PC-9 (cell line): Measurements from ENCODE around the gene CEP83. TPM values are rescaled to one million over a fixed set of nuclear protein-coding genes. Genes with fewer than 3 reads are reported as not detected.

Source experiments
- BruUV-seq: library from RNA; stranded (reverse); fragments of 400-500 nt; replicated peaks from 2 replicates; lab custom pipeline; 2021; lab: Mats Ljungman, UMichigan
- CTCF ChIA-PET: fragments of 300-600 bp; sonication (Branson Sonifier 250); formaldehyde crosslinking; loops from one replicate; lab custom pipeline; 2022; ENCODE audit warnings: antibody characterized with exemption; lab: Charles Lee
- POLR2A ChIA-PET: fragments of 300-600 bp; sonication (Branson Sonifier 250); formaldehyde crosslinking; loops from one replicate; lab custom pipeline; 2022; ENCODE audit warnings: antibody characterized with exemption; ENCODE audit not compliant: unreplicated experiment; lab: Charles Lee
- DNase-seq, 2 experiments: peaks; one replicate each; pipeline versions ENCODE4 v3.0.0 to v3.0.0-alpha.2; 2015 to 2022; ENCODE audit warnings: mixed read lengths in 1 of 2
- H2AFZ ChIP-seq: fragments of 200-600 bp; sonication (generic); 2 replicates; pipeline ENCODE4 v1.8.1; 2017; ENCODE audit warnings: antibody characterized with exemption
- H3F3A ChIP-seq: fragments of 200-600 bp; sonication (generic); 2 replicates; pipeline ENCODE4 v1.8.1; 2017; ENCODE audit warnings: antibody characterized with exemption, mild to moderate bottlenecking, low read depth; ENCODE audit not compliant: insufficient read depth
- H3K27ac ChIP-seq: fragments of 200-600 bp; sonication (generic); 2 replicates; pipeline ENCODE4 v1.6.1; 2016; ENCODE audit warnings: mixed run types
- H3K27me3 ChIP-seq: fragments of 200-600 bp; sonication (generic); 2 replicates; pipeline ENCODE4 v1.6.1; 2016; ENCODE audit warnings: low read depth, mixed run types; ENCODE audit not compliant: insufficient read depth
- H3K36me3 ChIP-seq: fragments of 200-600 bp; sonication (generic); 2 replicates; pipeline ENCODE4 v1.6.1; 2016; ENCODE audit warnings: low read depth, mixed run types
- H3K4me1 ChIP-seq: fragments of 200-600 bp; sonication (generic); replicated peaks from 2 replicates; pipeline ENCODE4 v1.6.1; 2016; ENCODE audit warnings: mixed run types; ENCODE audit not compliant: insufficient read depth
- H3K4me2 ChIP-seq: fragments of 200-600 bp; sonication (generic); 2 replicates; pipeline ENCODE4 v1.6.1; 2017; ENCODE audit warnings: mixed run types
- H3K4me3 ChIP-seq: fragments of 200-600 bp; sonication (generic); 2 replicates; pipeline ENCODE4 v1.6.1; 2016; ENCODE audit warnings: mixed run types
- H3K79me2 ChIP-seq: fragments of 200-600 bp; sonication (generic); 2 replicates; pipeline ENCODE4 v1.6.1; 2017; ENCODE audit warnings: low read depth, mixed run types
- H3K9me2 ChIP-seq: fragments of 200-600 bp; sonication (generic); 2 replicates; pipeline ENCODE4 v1.8.1; 2017; ENCODE audit warnings: mild to moderate bottlenecking; ENCODE audit not compliant: insufficient read depth
- H3K9me3 ChIP-seq: fragments of 200-600 bp; sonication (generic); 2 replicates; pipeline ENCODE4 v1.8.1; 2016; ENCODE audit warnings: low read depth; ENCODE audit not compliant: insufficient read depth
- H4K20me1 ChIP-seq: fragments of 200-600 bp; sonication (generic); 2 replicates; pipeline ENCODE4 v1.8.1; 2017; ENCODE audit not compliant: insufficient read depth
- CTCF ChIP-seq: fragments of 200-600 bp; sonication (generic); conservative IDR thresholded peaks from 2 replicates; pipeline ENCODE4 v1.6.1; 2017; ENCODE audit warnings: mixed run types, antibody characterized with exemption, mild to moderate bottlenecking, moderate library complexity
- EZH2 ChIP-seq: fragments of 200-600 bp; sonication (generic); IDR thresholded peaks from 2 replicates; pipeline ENCODE4 v1.8.0; 2017; ENCODE audit warnings: antibody characterized with exemption, low read depth
- intact Hi-C: fragments of 100-400 bp; cut with micrococcal nuclease; formaldehyde crosslinking; loops from one replicate; pipeline ENCODE4 v1.10.0; 2022; ENCODE audit not compliant: unreplicated experiment
- total RNA-seq: library from RNA; stranded (reverse); gene quantifications from 2 replicates; pipeline ENCODE4 v1.2.3, GENCODE V29; 2021

Gene CEP83
- total RNA-seq, 1 experiment from 2014 or later, result 19.6 TPM

GRCh38 chr12:94260017-94260416, 199.7 kb downstream of the CEP83 start:
- intact Hi-C loops, result no loop called here
- H3K36me3 ChIP-seq, result no peaks in the 10 kb centered on the region
- no peaks in the 10 kb centered on the region for H4K20me1 ChIP-seq
- TF ChIP-seq EZH2, result no peak
- no peak for TF ChIP-seq CTCF
- DNase-seq, result no peak
- CTCF ChIA-PET, result no interaction called here
- H3K4me1 ChIP-seq, result no peaks in the 10 kb centered on the region
- no peaks in the 10 kb centered on the region for H3K79me2 ChIP-seq
- H3K27ac ChIP-seq, result no peak overlapping the region
- H3F3A ChIP-seq, result no peaks in the 10 kb centered on the region
- no peak overlapping the region for H2AFZ ChIP-seq
- H3K9me3 ChIP-seq, result no peaks in the 10 kb centered on the region
- H3K4me3 ChIP-seq, result no peak overlapping the region
- no TSS peak for BruUV-seq
- no peak overlapping the region for H3K4me2 ChIP-seq
- H3K27me3 ChIP-seq, result no peaks in the 10 kb centered on the region
- POLR2A ChIA-PET, result no interaction called here
- H3K9me2 ChIP-seq, result no peaks in the 10 kb centered on the region

DNA sequence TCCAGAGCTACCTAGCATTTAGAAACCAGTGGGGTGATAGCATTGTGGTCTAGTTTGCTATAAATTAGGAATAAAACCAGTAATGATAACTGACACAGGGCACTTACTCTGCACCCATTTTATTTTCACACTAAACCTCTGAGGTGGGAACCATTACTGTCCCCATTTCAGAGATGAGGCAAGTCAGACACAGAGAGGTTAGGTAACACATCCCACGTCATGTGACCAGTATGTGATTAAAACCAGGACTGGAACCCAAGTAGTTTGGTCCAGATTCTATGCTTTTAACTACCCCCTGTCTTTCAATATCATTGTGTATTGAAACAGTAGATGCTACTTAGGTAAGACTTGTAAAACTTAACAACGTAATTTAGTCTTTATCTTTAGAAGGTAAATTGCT, 201.1 kb downstream of the CEP83 start:
- no TSS peak for BruUV-seq

More for the DNA sequence above, 201.1 kb downstream of the CEP83 start:
- Histone ChIP-seq H2AFZ (no peak overlapping the region), H3K4me3 (no peak overlapping the region), H3K27ac (no peak overlapping the region), H3K9me2 (no peaks in the 10 kb centered on the region), H3K4me2 (no peak overlapping the region), H4K20me1 (no peaks in the 10 kb centered on the region), H3K79me2 (no peaks in the 10 kb centered on the region), H3K36me3 (no peaks in the 10 kb centered on the region), H3K27me3 (no peaks in the 10 kb centered on the region), H3F3A (no peaks in the 10 kb centered on the region), H3K4me1 (no peaks in the 10 kb centered on the region), H3K9me3 (no peaks in the 10 kb centered on the region)
- intact Hi-C loops, result no loop called here
- CTCF ChIA-PET, result no interaction called here
- no peak for DNase-seq
- TF ChIP-seq CTCF (no peak), EZH2 (no peak)
- POLR2A ChIA-PET, result no interaction called here

Other genes with a start within 250 kb of the CEP83 start
- 10.0 and 19.9 TPM in 2 replicates for gene TMCC3, start 190.7 kb upstream of the CEP83 start, total RNA-seq